Activated T-helper 9 cell treated with anti-CD3 and anti-CD28 coated beads, Interleukin-2, amount 50 U/mL, for 16 hours (primary cell): ENCODE results near the gene SEPTIN12.
"Not testable (repeated sequence)": the region's sequence is repeated elsewhere in the genome, so short reads cannot be mapped to it uniquely, and the experiment has no call there.

Source experiments
- DNase-seq: peaks from one replicate; pipeline ENCODE4 v3.0.0-alpha.2; 2020; ENCODE audit warnings: low read depth

SEPTIN12 gene

GRCh38 chr16:4752351-4753100 is 35.6 kb downstream of the SEPTIN12 start:
- DNase-seq, result no peak

DNA sequence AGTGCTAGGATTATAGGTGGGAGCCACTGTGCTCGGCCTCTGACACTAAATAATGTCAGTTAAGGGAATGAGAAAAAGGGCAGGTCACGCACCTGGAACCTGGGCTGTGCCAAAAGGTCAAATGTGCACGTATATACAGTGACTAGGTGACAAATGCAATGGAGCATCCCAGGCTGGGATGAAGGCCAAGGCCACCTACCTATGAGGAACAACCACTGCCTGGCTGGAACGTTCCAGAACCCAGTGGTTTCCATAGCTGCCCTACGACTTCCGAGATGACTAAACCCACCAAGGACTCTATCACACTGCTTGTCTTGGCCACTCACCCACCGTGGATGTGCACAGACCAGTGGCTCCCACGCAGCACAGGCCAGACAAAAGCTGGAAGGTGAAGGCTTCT is 37.2 kb downstream of the SEPTIN12 start:
- DNase-seq, result no peak

GRCh38 chr16:4749700-4750257 is 38.4 kb downstream of the SEPTIN12 start:
- DNase-seq, result no peak

DNA sequence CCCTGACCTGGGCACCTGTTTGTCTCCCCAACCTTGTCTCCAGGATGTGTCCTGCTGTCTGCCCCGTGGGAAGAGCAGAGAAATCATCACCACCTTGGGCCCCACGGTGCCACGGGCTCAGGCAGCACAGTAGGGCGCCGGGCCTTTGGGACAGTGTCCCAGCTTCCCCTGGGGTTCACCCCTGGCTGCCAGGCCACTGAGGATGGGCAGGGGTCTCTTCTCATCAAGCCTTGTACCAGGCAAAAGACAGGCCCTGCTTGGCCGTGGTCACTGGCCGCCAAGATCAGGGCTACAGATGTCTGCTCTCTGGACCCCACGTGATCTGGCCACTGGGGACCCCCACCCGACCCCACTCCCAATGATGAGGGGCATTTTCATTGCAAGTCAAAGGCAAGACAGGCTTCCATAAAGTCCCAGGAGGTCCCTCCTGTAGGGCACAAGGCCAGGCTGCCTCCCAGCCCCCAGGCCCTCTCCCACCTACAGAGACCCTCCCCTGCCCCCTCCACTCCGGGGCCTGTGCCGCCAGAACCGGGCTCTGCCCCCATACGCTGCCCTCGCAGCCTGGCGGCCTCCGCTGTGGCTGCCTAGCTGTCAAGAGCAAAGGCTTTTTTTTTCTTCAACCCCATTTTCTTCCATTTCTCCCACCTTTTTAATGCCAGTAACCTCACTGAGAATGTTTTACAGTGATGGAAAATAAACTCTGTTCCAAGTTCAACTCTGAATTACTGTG is 39.3 kb downstream of the SEPTIN12 start:
- no peak for DNase-seq

- no peak for DNase-seq
Observed at GRCh38 chr16:4747906-4748681, 40.1 kb downstream of the SEPTIN12 start.

- no peak for DNase-seq
Observed at GRCh38 chr16:4746991-4747574, 41.1 kb downstream of the SEPTIN12 start.

DNA sequence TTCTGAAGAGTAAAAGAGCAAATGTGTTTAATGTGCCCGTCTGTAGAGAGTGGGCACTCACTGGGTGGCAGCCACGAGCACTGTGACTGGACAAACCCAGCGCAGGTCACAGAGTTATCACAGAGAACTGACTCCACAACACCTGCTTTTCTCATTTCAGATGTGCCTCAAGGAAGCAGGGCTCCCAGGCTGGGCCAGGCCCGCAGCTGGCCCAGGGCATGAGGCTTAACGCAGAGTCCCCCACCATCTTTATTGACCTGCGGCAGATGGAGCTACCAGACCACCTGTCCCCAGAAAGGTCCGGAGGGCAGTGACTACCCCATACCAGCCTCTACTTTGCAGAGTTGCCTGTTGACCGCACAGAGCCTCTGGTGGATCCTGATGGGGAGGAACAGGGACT is 41.9 kb downstream of the SEPTIN12 start:
- DNase-seq, result no peak

GRCh38 chr16:4745274-4745569 is 42.9 kb downstream of the SEPTIN12 start:
- no peak for DNase-seq

DNA sequence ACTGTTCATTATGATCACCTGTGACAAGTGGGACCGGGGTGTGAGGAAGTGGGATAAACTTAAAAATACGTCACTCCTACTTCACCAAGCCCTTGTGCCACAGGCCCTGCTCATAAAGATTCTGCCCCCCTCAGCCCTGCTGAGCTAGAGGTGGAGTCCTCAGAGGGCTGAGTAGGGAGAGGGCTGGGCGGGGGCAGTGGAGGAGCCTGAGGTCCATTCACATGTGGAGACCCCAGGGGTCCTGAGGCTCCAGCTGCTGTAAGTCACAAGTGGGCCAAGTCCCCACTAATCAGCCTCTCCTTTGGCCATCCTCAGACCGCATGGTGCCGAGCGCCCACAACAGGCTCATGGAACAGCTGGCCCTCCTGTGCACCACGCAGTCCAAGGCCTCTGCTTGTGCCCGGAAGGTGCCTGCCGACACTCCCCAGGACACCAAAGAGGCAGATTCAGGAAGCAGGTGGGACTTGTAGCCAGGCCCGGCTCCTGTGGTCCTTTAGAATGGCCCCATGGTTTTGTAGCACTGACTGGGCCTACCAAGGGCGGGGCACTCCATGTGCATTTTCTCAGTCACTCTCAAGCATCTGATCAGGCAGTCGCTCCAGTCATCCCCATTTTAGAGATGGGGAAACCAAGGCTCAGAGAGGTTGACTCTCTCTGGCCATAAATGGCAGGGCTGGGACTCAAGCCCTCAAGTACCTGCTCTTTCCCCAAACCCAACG is 43.4 kb downstream of the SEPTIN12 start:
- DNase-seq, result no peak

DNA sequence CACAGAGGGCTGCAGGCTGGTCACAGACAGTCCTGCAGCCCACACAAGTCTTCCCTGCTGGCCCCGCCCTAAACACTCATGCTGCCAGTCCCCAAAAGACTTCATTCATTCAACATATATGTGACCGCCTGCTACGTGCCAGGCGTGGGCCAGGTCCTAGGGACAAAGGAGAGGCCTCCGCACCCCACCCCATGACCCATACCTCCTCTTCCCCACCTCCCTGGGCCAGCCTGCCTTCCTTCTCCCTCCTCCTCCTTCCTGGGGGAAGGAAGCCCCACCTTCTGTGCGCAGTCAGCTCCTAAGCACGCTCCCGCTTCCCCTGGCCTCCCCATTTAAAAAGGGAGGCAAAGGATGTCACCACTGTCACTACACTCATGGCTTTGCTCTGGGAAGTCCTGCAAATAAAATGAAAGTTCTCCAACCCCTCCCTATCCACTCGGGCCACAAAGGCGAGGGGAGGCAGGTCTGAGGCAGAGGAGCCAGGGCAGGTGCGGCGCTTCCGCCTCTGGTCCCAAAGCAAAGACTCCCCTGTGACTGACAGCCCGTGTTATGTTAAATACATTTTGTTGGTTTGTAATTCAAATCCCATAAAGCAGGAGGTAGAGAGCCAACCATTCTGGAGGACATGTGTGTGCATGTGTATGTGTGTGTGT is 44.8 kb downstream of the SEPTIN12 start:
- no peak for DNase-seq

- DNase-seq, result not testable (repeated sequence)
Observed at GRCh38 chr16:4738370-4738769, 49.8 kb downstream of the SEPTIN12 start.

DNA sequence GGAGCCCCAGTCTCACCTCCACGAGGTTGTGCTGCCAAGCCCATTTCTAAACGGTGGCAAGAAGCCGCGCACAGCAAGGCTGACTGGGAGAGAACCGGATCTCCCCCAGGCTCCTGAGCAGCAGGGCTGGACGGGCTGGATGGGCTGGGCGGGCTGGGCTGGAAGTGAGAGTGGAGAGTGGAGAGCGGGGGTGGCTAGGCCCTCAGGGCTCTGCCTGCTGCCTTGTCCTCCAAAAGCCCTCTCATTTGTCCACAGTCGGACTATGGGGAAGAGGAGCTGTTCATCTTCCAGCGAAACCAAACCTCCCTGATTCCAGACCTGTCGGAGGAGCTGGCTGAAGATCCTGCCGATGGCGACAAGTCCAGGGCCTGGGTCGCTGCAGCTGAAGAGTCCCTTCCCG is 50.6 kb downstream of the SEPTIN12 start:
- DNase-seq, result no peak

DNA sequence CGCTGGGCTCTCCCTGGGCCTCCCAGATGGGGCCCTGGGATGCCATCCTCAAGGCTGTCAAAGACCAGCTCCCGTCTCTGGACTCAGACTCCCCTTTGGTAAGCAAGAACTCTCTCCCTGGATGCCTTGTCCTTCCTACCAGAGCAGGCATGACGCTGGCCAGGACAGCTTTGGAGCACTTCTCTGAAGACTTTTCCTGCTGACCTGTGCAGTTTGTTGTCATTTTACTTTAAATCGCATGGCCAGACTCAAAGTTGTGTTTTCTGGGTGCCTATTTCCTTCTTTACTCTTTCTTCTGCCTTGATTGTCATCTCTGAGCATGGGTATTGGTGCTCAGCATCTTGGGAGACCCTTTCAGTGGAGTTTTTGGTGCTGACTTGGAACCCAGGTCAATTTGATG is 51.6 kb downstream of the SEPTIN12 start:
- DNase-seq, result no peak

GRCh38 chr16:4734730-4735535 is 53.2 kb downstream of the SEPTIN12 start:
- peak; percentile 87 for DNase-seq

DNA sequence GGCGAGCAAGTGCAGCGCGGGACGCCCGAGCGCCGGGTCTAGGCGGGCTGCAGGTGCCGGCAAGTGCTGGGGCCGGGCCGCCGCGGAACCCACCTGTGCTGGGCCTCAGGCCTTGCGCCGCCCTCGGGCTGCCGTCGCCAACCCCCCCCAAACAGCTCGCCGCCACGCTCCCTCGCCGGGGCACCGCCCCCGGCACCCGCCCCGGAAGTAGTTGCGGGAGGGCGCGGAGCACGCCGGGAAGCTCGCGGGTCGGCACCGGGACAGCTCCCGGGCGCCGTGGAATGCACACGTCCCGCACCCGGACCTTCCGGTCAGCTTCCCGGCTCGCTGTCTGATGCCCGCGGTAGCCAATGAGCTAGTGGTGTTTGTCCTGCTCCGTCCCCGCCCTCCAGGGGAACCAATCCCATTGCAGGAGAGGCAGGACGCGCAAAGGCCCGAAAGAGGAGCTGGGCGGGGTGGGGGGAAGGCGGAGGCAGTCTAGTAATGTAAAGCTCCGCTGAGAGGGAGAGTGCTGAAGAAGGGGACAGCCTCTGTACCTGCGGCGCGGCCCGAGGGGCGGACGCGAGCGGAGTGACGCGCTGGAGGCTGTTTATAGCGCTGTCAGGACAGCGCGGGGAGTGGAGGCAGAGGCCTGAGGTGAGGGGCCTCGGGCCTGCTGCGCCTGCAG is 53.9 kb downstream of the SEPTIN12 start, which contains the start of the genes ANKS3 and DNAAF8:
Gene ANKS3 (minus strand): TSS at position 209 of the 667 bp plus-strand sequence. CDS start 4,122 bp downstream, outside the sequence.
Gene DNAAF8 (plus strand): TSS at position 475 of the 667 bp plus-strand sequence. CDS start 1,978 bp downstream, outside the sequence.
- DNase-seq, result peak; percentile 76

GRCh38 chr16:4733747-4734062 is 54.4 kb downstream of the SEPTIN12 start:
- DNase-seq, result no peak

GRCh38 chr16:4733211-4733742 is 54.9 kb downstream of the SEPTIN12 start:
- DNase-seq, result no peak

DNA sequence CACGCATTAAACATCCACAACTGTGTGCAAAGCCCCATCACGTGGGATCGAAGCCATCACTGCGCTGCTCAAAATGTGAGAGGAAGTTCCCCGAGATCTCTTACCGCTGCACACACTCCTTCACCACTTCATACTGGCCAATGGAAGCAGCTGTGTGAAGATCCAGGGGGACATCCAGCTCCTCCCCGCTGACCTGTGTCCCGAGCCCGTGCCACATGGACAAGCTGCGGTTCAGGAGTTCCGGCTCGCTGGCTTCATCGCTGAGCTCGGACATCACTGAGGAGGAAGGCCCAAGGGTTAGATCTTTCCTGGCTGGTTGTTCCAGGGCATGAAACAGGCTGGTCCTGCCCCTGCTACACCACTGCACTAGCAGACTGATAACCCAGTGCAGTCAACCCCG is 58.3 kb downstream of the SEPTIN12 start:
- DNase-seq, result no peak

- DNase-seq, result no peak
Observed at GRCh38 chr16:4728676-4729075, 59.5 kb downstream of the SEPTIN12 start.
